NCI-H1048 (cell line): ENCODE data around the gene EDC4.
"Not testable (repeated sequence)": the region's sequence is repeated elsewhere in the genome, so short reads cannot be mapped to it uniquely, and the experiment has no call there.

Experiments used
- DNase-seq: peaks from one replicate; lab custom pipeline; 2025; lab: John Stamatoyannopoulos, UW

EDC4 gene, protein sequence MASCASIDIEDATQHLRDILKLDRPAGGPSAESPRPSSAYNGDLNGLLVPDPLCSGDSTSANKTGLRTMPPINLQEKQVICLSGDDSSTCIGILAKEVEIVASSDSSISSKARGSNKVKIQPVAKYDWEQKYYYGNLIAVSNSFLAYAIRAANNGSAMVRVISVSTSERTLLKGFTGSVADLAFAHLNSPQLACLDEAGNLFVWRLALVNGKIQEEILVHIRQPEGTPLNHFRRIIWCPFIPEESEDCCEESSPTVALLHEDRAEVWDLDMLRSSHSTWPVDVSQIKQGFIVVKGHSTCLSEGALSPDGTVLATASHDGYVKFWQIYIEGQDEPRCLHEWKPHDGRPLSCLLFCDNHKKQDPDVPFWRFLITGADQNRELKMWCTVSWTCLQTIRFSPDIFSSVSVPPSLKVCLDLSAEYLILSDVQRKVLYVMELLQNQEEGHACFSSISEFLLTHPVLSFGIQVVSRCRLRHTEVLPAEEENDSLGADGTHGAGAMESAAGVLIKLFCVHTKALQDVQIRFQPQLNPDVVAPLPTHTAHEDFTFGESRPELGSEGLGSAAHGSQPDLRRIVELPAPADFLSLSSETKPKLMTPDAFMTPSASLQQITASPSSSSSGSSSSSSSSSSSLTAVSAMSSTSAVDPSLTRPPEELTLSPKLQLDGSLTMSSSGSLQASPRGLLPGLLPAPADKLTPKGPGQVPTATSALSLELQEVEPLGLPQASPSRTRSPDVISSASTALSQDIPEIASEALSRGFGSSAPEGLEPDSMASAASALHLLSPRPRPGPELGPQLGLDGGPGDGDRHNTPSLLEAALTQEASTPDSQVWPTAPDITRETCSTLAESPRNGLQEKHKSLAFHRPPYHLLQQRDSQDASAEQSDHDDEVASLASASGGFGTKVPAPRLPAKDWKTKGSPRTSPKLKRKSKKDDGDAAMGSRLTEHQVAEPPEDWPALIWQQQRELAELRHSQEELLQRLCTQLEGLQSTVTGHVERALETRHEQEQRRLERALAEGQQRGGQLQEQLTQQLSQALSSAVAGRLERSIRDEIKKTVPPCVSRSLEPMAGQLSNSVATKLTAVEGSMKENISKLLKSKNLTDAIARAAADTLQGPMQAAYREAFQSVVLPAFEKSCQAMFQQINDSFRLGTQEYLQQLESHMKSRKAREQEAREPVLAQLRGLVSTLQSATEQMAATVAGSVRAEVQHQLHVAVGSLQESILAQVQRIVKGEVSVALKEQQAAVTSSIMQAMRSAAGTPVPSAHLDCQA (N-terminal part only)

DNA sequence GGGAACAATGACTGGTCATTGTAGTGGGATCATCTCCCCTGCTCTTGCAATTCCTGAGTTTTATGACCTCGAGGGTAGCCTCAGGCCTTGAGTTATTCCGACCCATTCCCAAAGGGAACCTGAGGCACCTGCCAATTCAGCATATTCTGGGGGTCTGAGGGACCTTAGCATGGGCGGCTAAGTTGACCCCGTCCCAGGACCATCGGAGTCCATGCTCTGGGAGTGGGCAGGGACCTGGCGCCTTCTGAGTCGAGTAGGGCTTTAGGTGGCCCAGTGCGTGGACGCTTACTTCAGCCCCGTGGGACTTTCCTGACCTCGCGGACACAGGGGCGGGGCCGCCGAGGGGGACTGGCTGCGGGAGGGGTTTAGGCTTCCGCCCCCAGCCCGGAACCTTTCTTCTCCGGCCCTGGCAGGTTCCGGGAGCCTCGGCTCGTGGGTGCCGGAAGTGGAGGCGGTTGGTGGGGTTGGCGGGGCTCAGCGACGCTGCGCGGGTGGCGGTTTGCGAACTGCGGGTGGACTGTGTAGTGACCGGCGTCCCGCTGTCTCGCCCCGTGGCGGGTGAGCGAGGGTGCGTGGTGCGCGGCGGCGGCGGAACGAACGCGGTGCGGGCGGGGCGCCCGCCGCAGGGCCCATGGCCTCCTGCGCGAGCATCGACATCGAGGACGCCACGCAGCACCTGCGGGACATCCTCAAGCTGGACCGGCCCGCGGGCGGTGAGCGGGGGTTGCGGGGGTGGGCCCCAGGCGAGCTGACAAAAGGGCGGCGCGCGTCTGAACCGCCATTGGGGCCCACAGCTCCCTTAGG, at the start of gene EDC4:
Gene EDC4, plus strand, starts transcription at position 422 of the 804 bp plus-strand sequence. Its CDS starts 210 bp downstream, at position 632.
- no peak for DNase-seq

DNA sequence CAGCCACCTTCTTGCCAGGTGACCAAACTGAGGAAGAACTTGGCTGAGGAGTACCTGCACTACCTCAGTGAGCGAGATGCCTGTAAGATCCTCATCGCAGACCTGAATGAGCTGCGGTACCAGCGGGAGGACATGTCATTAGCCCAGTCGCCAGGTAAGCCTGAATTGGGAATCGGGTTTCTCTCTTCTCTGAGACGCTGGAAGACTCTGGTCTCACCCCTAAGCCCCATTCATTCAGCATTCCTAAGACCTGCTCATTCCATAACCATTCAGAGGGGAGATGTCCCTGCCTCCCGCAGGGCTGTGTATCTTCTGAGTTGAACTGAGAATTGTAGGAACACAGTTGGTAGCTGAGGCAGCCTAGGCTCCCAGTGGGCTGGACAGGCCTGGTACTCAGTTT, 47.7 kb upstream of the EDC4 start:
- no peak for DNase-seq

DNA sequence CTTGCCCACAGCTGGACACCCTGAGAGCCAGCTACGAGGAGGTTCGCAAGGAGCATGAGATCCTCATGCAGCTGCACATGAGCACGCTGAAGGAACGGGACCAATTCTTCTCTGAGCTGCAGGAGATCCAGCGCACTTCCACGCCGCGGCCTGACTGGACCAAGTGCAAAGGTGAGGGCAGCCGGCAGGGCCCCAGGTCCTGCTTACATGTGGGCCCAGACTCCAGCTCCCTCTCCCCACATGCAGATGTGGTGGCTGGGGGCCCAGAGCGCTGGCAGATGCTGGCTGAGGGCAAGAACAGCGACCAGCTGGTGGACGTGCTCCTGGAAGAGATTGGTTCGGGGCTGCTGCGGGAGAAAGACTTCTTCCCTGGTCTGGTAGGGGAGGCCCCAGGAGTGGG, 46.9 kb upstream of the EDC4 start:
- DNase-seq, result no peak

DNA sequence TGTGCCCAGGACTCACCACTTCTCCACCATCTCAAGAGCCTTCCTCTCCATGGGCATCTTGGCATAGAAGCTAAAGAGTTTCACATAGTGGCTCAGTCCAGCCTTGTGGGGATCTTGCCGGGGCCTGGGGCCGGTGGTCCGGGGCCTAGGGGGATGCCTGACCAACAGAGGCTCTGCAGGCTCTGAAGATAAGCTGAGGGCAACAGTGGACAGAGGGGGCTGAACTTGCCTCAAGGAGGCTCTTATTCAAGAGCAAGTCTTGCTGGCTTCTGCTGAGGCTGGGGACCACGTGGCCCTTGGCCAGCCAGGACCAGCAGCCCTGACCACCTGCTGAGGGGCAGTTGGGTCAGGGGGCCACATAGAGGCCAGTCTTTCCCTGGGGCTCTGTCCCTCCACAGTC, 44.2 kb upstream of the EDC4 start:
- no peak for DNase-seq

DNA sequence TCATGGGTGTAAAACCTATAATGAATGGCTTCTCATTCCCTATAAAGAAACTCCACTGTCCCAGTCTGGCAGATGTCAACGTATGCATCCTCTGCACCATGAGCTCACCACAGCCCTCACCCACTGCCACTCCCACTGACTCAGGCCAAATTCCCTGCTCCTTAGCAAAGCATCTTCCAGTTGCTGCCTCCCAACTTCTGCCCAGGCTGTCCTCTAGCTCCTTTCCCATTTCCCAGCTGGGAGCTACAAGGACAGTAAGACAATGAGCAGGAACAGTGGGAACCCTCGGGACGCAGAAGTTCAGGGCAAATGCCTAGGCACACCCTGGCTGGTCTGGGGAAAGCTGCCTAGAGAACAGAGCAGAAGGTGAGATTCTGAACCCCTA, 39.8 kb upstream of the EDC4 start:
- DNase-seq, result no peak

DNA sequence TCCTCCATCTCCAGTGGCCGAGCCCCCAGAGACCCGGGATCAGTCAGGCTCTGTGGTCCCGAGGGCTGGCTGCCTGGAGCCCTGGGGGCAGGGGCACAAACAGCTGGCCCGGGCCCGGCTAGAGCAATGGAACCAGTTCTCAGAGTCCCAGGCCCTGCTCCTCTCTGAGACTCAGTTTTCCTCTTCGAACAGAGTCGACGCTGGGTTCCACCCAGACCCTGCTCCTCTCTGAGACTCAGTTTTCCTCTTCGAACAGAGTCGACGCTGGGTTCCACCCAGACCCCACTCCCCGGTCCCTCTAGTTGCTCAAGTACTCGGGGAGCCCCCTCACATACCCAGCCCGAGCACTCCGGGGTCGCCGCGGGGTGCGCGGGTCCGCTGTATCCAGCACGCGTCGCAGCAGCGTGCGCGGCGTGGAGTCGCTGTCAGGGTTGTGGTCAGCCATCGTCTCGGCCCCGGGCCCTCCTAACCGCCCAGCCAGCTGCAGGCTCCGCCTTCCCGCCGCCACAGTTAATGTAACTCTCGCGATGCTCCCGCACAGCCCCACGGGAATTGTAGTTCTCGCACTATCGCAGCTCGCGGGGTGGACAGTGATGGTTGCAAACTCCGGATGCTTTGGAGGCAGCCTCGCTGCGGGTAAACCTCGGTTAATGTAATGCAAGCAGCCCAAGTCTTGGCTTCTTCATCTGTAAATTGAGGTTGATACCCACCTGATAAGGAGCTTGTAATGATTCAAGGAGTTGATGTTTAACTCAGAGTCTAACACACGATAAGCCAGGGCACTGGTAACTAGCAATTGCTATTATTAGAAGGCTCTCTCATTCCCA, 39.2 kb upstream of the EDC4 start:
- peak; percentile 62 for DNase-seq

DNA sequence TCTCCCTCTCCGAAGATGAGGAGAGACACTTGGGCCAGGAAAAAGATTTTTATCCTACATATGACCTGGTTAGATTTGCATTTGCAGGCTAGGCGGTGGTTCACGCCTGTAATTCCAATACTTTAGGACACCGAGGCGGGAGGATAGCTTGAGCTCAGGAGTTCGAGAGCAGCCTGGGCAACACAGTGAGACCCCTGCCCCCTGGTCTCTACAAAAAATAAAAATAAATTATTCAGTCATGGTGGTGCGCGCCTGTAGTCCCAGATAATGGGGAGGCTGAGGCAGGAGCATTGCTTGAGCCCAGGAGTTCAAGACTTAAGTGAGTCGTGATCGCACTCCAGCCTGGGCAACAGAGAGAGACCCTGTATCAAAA, 38.6 kb upstream of the EDC4 start:
- DNase-seq, result no peak

DNA sequence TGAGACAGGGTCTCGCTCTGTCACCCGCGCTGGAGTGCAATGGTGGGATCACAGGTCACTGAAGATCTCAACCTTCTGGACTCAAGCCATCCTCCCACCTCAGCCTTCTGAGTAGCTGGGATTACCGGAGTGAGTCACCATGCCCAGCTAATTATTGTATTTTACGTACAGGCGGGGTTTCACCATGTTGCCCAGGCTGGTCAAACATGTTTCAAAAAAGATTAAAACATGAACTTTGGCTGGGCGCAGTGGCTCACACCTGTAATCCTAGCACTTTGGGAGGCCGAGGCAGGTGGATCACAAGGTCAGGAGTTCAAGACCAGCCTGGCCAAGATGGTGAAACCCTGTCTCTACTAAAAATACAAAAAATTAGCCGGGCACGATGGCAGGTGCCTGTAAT, 35.7 kb upstream of the EDC4 start:
- not testable (repeated sequence) for DNase-seq

DNA sequence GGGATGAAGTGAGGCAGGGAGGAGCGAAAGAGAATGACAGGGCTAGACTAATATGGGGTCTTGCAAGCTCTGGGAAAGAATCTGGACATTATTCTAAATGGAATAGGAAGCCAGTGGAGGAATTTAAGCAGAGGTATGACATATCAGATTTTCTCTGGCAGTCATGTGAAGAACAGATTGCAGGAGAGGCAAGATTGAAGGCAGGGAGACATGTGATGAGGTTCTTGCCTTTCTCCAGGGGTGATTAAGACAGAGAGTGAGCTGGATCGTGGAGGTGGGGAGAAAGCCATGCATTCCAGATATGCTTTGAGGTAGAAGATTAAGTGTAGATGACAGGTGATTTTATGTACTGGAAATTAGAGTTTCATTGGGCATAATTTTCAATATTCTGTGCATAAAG, 35.0 kb upstream of the EDC4 start:
- DNase-seq, result no peak

DNA sequence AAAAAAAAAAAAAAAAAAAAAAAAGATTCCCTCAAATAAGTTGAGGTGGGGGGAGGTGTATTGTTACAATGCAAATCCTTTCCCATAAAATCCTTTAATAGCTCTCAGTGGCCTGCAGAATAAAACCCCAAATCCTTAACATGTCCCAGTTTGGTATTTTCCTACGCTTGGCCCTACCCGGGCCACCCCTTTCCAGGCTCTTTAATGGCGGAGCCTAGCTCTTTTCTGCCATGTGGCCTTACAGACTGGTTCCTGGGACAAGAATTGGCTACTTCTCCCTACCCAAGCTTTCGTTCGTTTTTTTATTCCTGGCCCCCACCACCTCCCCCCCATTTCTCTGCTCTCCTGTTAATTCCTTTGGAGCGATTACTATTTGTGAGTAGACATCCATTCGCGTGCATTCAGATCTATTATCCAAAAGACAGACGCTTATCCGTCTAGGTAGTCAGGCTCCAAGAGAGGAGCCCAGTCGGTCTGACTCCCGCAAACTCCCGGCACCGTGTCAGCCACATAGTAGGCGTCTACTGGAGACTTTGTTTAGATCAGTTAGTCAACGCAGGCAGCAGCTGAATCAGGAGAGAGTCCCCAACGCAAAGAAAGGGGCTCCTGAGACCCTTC, 31.5 kb upstream of the EDC4 start:
- DNase-seq, result no peak

DNA sequence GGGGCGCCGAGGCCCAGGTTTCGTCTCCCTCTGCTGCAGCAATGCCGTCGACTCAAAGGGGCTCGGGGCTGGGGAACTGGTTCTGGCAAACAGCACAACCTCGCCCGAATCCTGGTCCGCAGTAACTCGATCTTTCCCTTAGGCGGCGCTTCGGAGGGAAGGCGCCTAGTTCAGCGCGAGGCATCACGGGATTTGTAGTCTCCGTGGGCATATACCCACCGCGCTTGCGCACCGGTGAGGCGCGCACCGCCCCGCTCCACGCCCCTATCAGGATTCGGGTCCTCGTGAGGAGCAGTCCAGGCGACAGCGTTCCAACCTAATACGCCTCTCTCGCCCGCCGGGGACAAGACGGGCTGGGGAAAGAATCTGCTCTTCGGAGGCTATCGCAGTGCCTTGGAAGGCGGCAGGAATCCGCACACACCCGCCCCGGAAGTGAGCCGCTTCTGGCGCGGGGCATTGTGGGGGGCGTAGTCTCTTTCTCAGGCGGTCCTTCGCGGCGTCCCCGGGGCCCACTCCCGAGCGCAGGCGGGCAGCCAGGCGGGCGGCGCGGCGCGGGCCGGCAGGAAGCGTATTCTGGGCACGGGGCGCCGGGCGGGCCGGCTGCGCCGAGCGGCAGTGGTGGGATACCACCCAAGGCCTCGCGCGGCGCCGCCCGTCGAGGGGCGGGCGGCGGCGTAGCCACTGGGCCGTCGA, 30.9 kb upstream of the EDC4 start, which contains the start of gene THAP11:
Gene THAP11, plus strand, starts transcription at position 505 of the 693 bp plus-strand sequence. CDS start 235 bp downstream, outside the sequence.
- peak; percentile 39 for DNase-seq

DNA sequence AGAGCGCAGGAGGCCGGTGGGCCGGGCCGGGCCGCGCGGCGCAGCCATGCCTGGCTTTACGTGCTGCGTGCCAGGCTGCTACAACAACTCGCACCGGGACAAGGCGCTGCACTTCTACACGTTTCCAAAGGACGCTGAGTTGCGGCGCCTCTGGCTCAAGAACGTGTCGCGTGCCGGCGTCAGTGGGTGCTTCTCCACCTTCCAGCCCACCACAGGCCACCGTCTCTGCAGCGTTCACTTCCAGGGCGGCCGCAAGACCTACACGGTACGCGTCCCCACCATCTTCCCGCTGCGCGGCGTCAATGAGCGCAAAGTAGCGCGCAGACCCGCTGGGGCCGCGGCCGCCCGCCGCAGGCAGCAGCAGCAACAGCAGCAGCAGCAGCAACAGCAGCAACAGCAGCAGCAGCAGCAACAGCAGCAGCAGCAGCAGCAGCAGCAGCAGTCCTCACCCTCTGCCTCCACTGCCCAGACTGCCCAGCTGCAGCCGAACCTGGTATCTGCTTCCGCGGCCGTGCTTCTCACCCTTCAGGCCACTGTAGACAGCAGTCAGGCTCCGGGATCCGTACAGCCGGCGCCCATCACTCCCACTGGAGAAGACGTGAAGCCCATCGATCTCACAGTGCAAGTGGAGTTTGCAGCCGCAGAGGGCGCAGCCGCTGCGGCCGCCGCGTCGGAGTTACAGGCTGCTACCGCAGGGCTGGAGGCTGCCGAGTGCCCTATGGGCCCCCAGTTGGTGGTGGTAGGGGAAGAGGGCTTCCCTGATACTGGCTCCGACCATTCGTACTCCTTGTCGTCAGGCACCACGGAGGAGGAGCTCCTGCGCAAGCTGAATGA, 30.1 kb upstream of the EDC4 start:
- no peak for DNase-seq

DNA sequence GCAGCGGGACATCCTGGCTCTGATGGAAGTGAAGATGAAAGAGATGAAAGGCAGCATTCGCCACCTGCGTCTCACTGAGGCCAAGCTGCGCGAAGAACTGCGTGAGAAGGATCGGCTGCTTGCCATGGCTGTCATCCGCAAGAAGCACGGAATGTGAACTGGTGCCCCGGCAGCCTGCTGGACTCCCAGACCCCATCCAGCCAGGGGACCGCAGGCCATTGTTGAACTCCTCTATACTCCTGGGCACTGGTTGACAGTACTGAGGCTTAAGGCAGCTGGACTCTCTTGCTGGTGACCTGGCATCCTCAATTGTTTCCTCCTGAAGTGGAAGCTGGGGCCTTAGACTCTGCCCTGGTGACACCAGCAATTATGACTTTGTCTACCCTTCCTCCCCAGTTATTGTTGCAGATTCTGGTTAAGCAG, 29.5 kb upstream of the EDC4 start:
- DNase-seq, result no peak

DNA sequence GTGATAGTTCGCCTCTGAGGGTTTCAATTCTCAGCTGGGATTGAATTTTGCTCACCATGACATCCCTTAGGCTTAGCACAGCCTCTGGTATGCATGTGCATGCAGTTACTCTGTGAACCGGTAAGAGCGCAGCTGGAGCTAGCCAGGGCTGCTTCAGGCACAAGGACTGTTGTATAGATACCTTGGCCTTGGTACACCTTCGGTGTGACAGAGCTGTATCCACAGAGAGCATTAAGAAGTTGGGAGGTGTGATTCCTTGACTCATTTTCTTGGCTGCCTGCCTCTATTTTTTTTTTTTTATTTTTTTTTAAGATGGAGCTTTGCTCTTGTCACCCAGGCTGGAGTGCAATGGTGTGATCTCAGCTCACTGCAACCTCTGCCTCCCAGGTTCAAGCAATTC, 28.4 kb upstream of the EDC4 start:
- no peak for DNase-seq

DNA sequence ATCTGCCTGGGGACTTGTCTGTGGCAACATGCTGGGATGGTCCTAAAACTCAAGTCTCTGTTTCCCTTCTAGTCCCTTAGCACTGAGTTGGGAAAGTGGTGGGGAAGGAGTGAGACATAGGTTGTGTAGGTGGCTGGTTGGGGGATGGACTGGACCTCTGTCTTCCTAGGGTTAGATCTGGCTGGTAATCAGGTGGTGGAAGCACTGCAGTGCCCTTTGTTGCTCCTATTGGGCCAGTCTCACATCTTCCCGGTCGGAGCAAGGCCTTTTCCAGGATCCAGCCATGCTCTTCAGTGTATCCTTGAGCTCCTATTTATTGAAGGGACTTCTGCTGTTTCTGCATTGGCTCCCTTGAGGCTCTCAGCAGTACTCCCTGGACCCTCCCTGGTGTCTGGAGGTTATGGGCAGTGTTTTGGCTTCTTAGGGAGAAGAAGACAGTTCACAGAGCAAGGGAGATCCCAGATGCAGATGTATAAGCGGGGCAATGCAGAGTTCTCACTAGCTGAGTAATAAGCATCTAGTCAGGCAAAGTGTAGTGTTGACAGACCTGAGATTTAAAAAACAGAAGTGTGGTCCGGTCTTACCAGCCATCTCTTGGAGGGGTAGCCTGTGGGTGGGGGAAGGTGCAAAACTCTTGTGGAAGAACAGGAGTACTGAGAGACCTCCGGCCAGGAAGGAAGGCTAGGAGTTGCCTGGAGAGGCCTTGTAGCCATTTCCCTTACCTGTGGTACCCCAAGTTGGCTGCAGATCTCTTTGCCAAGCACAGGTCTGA, 27.4 kb upstream of the EDC4 start:
- no peak for DNase-seq

DNA sequence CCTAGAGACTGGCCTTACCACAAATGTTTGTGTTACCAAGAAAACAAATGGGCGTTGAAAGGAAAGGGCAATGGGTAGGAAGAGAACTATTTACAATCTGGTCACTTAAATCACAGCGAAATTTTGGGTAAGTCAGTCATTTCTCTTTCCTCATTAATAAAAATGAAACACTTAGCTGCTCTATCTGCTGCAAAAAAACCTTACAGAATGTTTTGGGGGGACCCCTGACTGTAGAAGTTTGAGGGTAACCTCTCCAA, 26.9 kb upstream of the EDC4 start:
- no peak for DNase-seq

DNA sequence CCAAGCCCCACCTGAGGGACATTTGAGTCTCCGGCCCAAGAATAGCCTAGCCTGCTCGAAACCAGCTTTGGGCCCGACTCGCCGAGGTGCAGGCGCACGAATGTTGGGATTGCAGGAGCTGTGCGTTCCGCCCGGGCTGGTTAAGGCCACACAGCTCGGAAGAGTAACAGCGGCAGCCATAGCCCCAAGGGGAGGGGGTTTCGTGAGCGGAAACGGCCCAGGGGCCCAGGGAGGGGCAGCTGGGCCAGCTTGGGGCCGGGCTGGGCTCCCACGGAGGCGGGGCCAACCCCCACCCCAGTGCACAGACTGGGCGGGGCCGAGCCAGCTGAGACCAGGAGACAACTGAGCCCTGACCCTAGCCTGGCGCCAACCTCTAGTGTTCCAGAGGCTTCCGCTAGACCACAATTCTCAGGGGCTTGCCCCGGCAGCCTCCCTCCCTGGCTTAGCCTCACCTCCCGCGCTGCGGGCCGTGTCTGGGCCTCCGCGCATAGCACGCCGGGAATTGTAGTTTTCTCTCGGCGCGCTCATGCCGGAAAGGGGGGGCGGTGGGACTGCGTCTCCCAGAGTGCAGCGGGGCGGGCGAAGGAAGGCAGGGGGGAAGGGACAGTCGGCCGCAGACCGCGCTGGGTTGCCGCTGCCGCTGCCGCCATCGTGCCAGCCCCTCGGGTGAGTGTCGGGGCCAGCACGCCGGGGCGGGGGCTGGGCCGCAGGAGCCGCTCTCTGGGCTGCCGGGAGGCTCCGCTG, 26.4 kb upstream of the EDC4 start, which contains the start of gene NUTF2:
Gene NUTF2, plus strand, starts transcription at position 614 of the 744 bp plus-strand sequence. CDS start 18,198 bp downstream, outside the sequence.
- peak; percentile 70 for DNase-seq
